Trophoblast cell (in vitro differentiated cells and primary cell): ENCODE measurements around the gene DOCK3.
"Not testable (repeated sequence)": the region's sequence is repeated elsewhere in the genome, so short reads cannot be mapped to it uniquely, and the experiment has no call there.

Source experiments
- DNase-seq, 2 donors: peaks; one replicate each; pipeline ENCODE4 v3.0.0-alpha.2; 2016
- H2AFZ ChIP-seq: 2 replicates; pipeline ENCODE4 v1.6.1; 2013; ENCODE audit warnings: low read length, moderate library complexity, mild to moderate bottlenecking; ENCODE audit not compliant: insufficient read depth, poor library complexity
- H2AK5ac ChIP-seq: 2 replicates; pipeline ENCODE4 v1.6.1; 2013; ENCODE audit warnings: mild to moderate bottlenecking, low read length
- H2BK120ac ChIP-seq: 2 replicates; pipeline ENCODE4 v1.6.1; 2013; ENCODE audit warnings: low read length, mild to moderate bottlenecking, moderate library complexity; ENCODE audit not compliant: insufficient read depth, poor library complexity
- H2BK12ac ChIP-seq: 2 replicates; pipeline ENCODE4 v1.6.1; 2013; ENCODE audit warnings: mild to moderate bottlenecking, low read length, moderate library complexity
- H2BK5ac ChIP-seq: 2 replicates; pipeline ENCODE4 v1.6.1; 2013; ENCODE audit warnings: low read length, low read depth, moderate library complexity, mild to moderate bottlenecking; ENCODE audit not compliant: poor library complexity
- H3K14ac ChIP-seq: 2 replicates; pipeline ENCODE4 v1.6.1; 2013; ENCODE audit warnings: mild to moderate bottlenecking, low read length
- H3K18ac ChIP-seq: 2 replicates; pipeline ENCODE4 v1.6.1; 2013; ENCODE audit warnings: mild to moderate bottlenecking, low read length
- H3K23ac ChIP-seq: 2 replicates; pipeline ENCODE4 v1.6.1; 2013; ENCODE audit warnings: low read length
- H3K27ac ChIP-seq: 2 replicates; pipeline ENCODE4 v1.5.1; 2013; ENCODE audit warnings: low read depth, mild to moderate bottlenecking, inconsistent platforms, low read length, moderate library complexity
- H3K27me3 ChIP-seq: 2 replicates; pipeline ENCODE4 v1.6.1; 2013; ENCODE audit warnings: inconsistent platforms, mild to moderate bottlenecking, low read length, moderate library complexity; ENCODE audit not compliant: insufficient read depth
- H3K36me3 ChIP-seq, 2 experiments: 1 replicate in 1 of 2; 2 replicates in 1 of 2; pipeline ENCODE4 v1.6.1; 2013; ENCODE audit warnings: low read length in 2 of 2, mild to moderate bottlenecking in 2 of 2, moderate library complexity in 1 of 2; ENCODE audit not compliant: insufficient read depth in 2 of 2, control insufficient read depth in 1 of 2
- H3K4ac ChIP-seq: 2 replicates; pipeline ENCODE4 v1.6.1; 2013; ENCODE audit warnings: low read depth, mild to moderate bottlenecking, low read length, moderate library complexity
- H3K4me1 ChIP-seq, 2 experiments: 1 replicate in 1 of 2; 2 replicates in 1 of 2; pipeline ENCODE4 v1.6.1; 2013; ENCODE audit warnings: low read length in 2 of 2, mild to moderate bottlenecking in 2 of 2, moderate library complexity in 1 of 2; ENCODE audit not compliant: insufficient read depth in 2 of 2, control insufficient read depth in 1 of 2
- H3K4me2 ChIP-seq: 2 replicates; pipeline ENCODE4 v1.6.1; 2013; ENCODE audit warnings: inconsistent platforms, mild to moderate bottlenecking, low read length, moderate library complexity
- H3K4me3 ChIP-seq: 2 replicates; pipeline ENCODE4 v1.5.1; 2013; ENCODE audit warnings: mild to moderate bottlenecking, low read depth, low read length, inconsistent platforms
- H3K79me1 ChIP-seq: one replicate; pipeline ENCODE4 v1.6.1; 2013; ENCODE audit warnings: low read length
- H3K79me2 ChIP-seq: 2 replicates; pipeline ENCODE4 v1.6.1; 2013; ENCODE audit warnings: low read length, mild to moderate bottlenecking; ENCODE audit not compliant: control insufficient read depth, insufficient read depth, poor library complexity
- H3K9ac ChIP-seq: 2 replicates; pipeline ENCODE4 v1.6.1; 2013; ENCODE audit warnings: mild to moderate bottlenecking, low read length
- H3K9me3 ChIP-seq: 2 replicates; pipeline ENCODE4 v1.6.1; 2013; ENCODE audit warnings: low read depth, mild to moderate bottlenecking, control low read depth, inconsistent platforms, low read length; ENCODE audit not compliant: insufficient read depth
- H4K12ac ChIP-seq: 2 replicates; pipeline ENCODE4 v1.6.1; 2013; ENCODE audit warnings: low read depth, mild to moderate bottlenecking, low read length, moderate library complexity
- H4K8ac ChIP-seq: 2 replicates; pipeline ENCODE4 v1.6.1; 2013; ENCODE audit warnings: low read depth, mild to moderate bottlenecking, low read length, moderate library complexity
- H4K91ac ChIP-seq: one replicate; pipeline ENCODE4 v1.6.1; 2013; ENCODE audit warnings: low read depth, mild to moderate bottlenecking, low read length, moderate library complexity
- WGBS: extraction: QIAGEN DNeasy Blood & Tissue Kit; methylation state at CpG from one replicate; pipeline ENCODE4 v1.1.7; 2013; ENCODE audit warnings: missing lambda C conversion rate; ENCODE audit not compliant: insufficient read length, insufficient coverage; ENCODE audit errors: extremely low coverage; 5-methylcytosine and 5-hydroxymethylcytosine counted together

The DOCK3 gene

DNA sequence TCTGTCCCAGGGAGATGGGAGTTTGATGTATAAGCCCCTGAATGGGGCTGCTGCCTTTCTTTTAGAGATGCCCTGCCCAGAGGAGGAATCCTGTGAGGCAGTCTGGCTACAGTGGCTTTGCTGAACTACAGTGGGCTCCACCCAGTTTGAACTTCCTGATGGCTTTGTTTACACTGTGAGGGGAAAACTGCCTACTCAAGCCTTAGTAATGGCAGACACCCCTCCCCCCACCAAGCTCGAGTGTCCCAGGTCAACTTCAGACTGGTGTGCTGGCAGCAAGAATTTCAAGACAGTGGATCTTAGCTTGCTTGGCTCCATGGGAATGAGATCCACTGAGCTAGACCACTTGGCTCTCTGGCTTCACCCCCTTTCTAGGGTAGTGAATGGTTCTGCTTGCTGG, 226.4 kb downstream of the DOCK3 start:
- not testable (repeated sequence) for H3K4me3 ChIP-seq, H3K9ac ChIP-seq, H3K9me3 ChIP-seq, H2BK5ac ChIP-seq, DNase-seq, H3K18ac ChIP-seq, H2AK5ac ChIP-seq, H2BK120ac ChIP-seq, H4K91ac ChIP-seq, H4K12ac ChIP-seq, H3K4ac ChIP-seq, H3K36me3 ChIP-seq, H3K79me2 ChIP-seq, H3K23ac ChIP-seq, H2AFZ ChIP-seq, H3K27me3 ChIP-seq, H3K79me1 ChIP-seq, H3K14ac ChIP-seq, H3K4me2 ChIP-seq, H4K8ac ChIP-seq, H3K27ac ChIP-seq, H2BK12ac ChIP-seq
- no CpG with 5 or more reads among the region's 1 CpG for WGBS
- peaks cover 5 to 12% of the 10 kb centered on the region in 2 experiments for H3K4me1 ChIP-seq

DNA sequence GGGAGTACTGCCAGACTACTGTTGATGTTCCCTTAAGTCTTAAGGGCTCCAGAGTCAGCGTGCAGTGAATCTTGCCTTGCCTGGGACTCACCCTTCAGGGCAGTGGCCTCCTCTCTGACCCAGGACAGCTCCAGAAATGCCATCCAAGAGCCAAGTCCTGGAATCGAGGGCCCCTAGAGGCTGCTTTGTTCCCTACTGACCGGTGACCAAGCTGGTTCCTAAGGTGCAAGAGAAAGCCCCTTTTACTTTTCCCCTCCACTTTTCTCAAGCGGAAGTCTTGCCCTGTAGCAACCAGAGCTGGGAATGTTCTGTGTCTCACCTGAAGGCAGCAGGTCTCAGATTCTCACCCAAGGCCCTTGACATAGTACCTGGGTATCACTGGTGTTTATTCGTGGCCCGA, 238.0 kb downstream of the DOCK3 start:
- Histone ChIP-seq H4K8ac (no peak overlapping the region), H2AFZ (no peak overlapping the region), H2BK120ac (no peak overlapping the region), H4K12ac (no peak overlapping the region), H2AK5ac (no peak overlapping the region), H3K79me1 (no peaks in the 10 kb centered on the region), H3K27me3 (no peaks in the 10 kb centered on the region), H3K4me3 (no peak overlapping the region), H3K9me3 (no peaks in the 10 kb centered on the region), H3K18ac (no peak overlapping the region), H3K9ac (no peak overlapping the region), H3K4me1 (no peaks in the 10 kb centered on the region), H3K79me2 (no peaks in the 10 kb centered on the region), H3K14ac (no peak overlapping the region), H3K27ac (no peak overlapping the region), H3K4me2 (no peak overlapping the region), H3K4ac (no peak overlapping the region), H3K23ac (no peak overlapping the region), H3K36me3 (no peaks in the 10 kb centered on the region), H2BK5ac (no peak overlapping the region), H4K91ac (no peak overlapping the region), H2BK12ac (no peak overlapping the region)
- no peak for DNase-seq
- no CpG with 5 or more reads among the region's 6 CpGs for WGBS

DNA sequence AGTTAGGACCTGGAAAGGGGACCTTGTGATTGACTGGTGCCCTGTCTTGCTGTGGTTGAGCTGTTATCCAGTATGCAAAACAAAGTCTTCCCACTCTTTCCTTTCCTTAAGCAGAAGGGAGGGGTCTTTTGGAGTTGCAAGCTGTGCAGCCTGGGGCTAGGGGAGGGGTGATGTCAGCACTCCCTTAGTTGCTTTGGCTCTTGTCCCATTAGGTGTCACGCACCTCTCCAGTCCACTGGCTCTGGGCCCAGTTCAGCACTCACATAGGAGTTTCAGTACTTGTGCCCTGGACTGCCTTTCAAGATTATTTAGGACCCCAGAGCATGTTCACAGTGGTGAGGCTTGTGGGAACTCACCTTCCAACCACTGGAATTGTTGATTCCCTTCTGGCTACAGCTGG, 238.5 kb downstream of the DOCK3 start:
- Histone ChIP-seq H3K36me3 (no peaks in the 10 kb centered on the region), H3K4ac (no peak overlapping the region), H2BK120ac (no peak overlapping the region), H3K4me3 (no peak overlapping the region), H2BK5ac (no peak overlapping the region), H4K12ac (no peak overlapping the region), H3K27ac (no peak overlapping the region), H3K14ac (no peak overlapping the region), H2AFZ (no peak overlapping the region), H3K23ac (no peak overlapping the region), H3K4me2 (no peak overlapping the region), H3K9me3 (no peaks in the 10 kb centered on the region), H2BK12ac (no peak overlapping the region), H2AK5ac (no peak overlapping the region), H4K91ac (no peak overlapping the region), H4K8ac (no peak overlapping the region), H3K79me2 (no peaks in the 10 kb centered on the region), H3K4me1 (no peaks in the 10 kb centered on the region), H3K27me3 (no peaks in the 10 kb centered on the region), H3K18ac (no peak overlapping the region), H3K79me1 (no peaks in the 10 kb centered on the region), H3K9ac (no peak overlapping the region)
- no peak for DNase-seq
- no CpG with 5 or more reads among the region's 1 CpG for WGBS

DNA sequence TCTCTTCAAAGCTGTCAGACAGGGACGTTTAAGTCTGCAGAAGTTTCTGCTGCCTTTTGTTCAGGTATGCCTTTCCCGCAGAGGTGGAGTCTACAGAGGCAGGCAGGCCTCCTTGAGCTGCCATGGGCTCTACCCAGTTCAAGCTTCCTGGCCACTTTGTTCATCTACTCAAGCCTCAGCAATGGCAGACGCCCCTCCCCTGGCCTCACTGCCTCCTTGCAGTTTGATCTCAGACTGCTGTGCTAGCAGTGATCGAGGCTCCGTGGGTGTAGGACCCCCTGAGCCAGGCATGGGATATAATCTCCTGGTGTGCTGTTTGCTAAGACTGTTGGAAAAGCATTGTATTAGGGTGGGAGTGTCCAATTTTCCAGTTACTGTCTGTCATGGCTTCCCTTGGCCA, 247.3 kb downstream of the DOCK3 start:
- not testable (repeated sequence) for H4K8ac ChIP-seq

More for the DNA sequence above, 247.3 kb downstream of the DOCK3 start:
- not testable (repeated sequence) for H3K27ac ChIP-seq, H3K4ac ChIP-seq, H3K9ac ChIP-seq, H3K9me3 ChIP-seq, H3K79me2 ChIP-seq, H3K27me3 ChIP-seq, H2BK120ac ChIP-seq, H4K12ac ChIP-seq, H3K18ac ChIP-seq, H3K36me3 ChIP-seq, H3K4me2 ChIP-seq, H3K14ac ChIP-seq, H2AK5ac ChIP-seq, H3K23ac ChIP-seq, H3K79me1 ChIP-seq, H3K4me1 ChIP-seq, H3K4me3 ChIP-seq, H2BK5ac ChIP-seq, H2BK12ac ChIP-seq, H4K91ac ChIP-seq, H2AFZ ChIP-seq, DNase-seq
- WGBS = no CpG with 5 or more reads among the region's 5 CpGs
